Keratinocyte (primary cell): ENCODE measurements around the gene SPAG5.

ENCODE experiments used
- EZH2 ChIP-seq: IDR thresholded peaks from one replicate; pipeline ENCODE4 v1.6.1; 2012; ENCODE audit warnings: inconsistent platforms, mild to moderate bottlenecking, low read length, moderate library complexity
- TF ChIP-seq, protein P1 (sequence below), 3 experiments: IDR thresholded peaks in 1 of 3; conservative IDR thresholded peaks in 1 of 3; optimal IDR thresholded peaks in 1 of 3; 2 replicates in 2 of 3; 3 replicates in 1 of 3; pipeline versions ENCODE3 to v1.5.1; 2011; ENCODE audit warnings: low read length in 3 of 3, mild to moderate bottlenecking in 3 of 3, moderate library complexity in 2 of 3, control low read depth in 1 of 3, inconsistent platforms in 1 of 3; ENCODE audit not compliant: insufficient read depth in 2 of 3; ENCODE audit errors: extremely low read depth in 1 of 3

- TF ChIP-seq, protein P1, sequence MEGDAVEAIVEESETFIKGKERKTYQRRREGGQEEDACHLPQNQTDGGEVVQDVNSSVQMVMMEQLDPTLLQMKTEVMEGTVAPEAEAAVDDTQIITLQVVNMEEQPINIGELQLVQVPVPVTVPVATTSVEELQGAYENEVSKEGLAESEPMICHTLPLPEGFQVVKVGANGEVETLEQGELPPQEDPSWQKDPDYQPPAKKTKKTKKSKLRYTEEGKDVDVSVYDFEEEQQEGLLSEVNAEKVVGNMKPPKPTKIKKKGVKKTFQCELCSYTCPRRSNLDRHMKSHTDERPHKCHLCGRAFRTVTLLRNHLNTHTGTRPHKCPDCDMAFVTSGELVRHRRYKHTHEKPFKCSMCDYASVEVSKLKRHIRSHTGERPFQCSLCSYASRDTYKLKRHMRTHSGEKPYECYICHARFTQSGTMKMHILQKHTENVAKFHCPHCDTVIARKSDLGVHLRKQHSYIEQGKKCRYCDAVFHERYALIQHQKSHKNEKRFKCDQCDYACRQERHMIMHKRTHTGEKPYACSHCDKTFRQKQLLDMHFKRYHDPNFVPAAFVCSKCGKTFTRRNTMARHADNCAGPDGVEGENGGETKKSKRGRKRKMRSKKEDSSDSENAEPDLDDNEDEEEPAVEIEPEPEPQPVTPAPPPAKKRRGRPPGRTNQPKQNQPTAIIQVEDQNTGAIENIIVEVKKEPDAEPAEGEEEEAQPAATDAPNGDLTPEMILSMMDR (optimal IDR thresholded peaks at IDR 0.05 in 1 of 3, IDR thresholded peaks at IDR 0.05 in 1 of 3, conservative IDR thresholded peaks at IDR 0.05 in 1 of 3; ENCODE audit: extremely low read depth in 1 of 3, insufficient read depth in 2 of 3, low read length in 3 of 3), result no peak
- TF ChIP-seq EZH2, result no peak
Observed at GRCh38 chr17:28580959-28581358, 17.9 kb downstream of the SPAG5 start.
